HPDE6-E6E7 (cell line): ENCODE data around the gene DDX5.

Experiments used
- DNase-seq: peaks from one replicate; pipeline ENCODE4 v3.0.0; 2011; ENCODE audit warnings: missing footprints; ENCODE audit errors: extremely low spot score

The DDX5 gene

DNA sequence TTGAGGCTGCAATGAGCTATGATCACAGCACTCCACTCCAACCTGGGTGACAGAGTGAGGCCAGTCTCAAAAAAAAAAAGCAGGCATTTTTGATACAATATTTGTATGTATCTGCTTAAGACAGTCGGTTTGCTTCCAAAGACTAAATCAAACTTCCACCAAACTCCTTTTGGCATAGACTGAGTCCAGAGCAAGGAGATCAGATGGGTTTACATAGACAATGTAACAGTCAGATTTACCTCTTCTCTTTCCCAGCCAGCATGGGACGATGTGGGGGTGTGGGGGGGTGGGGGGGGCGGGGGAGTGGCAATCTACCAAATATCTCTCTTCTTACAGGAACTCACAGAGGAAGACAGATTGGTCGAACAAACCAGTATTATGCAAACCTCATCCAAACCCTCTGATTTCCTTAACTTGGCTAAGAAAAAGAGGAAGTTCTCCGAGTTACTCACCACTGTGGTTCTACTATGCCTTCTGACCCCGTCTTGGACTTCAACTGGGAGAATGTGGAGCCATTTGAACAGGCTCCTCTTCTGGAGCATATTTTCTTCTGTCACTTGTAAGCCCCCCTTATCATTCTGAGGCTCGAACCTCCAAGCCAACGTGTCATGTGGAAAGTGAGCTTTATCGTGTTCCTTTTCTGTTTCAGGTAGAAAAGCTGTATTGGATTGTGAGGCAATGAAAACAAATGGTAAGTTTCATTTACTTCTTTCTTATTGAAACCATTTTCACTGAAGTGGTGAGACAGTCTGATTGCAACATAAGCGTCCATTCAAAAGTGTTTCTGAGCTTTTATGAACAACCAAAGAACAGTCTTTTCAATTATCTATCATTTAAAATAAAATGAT is 57.2 kb downstream of the DDX5 start, which contains the start of gene MILR1:
MILR1 (plus strand) TSS at position 451 of the 848 bp plus-strand sequence; CDS start at position 505, 54 bp downstream.
- DNase-seq, result no peak
